HCT116 (cell line): ENCODE data around the gene CGNL1.

Experiments used
- EGR1 ChIP-seq: IDR thresholded peaks from 2 replicates; pipeline ENCODE4 v1.6.1; 2012; ENCODE audit warnings: low read depth
- EZH2 ChIP-seq: fragments of 200-600 bp; sonication (generic); IDR thresholded peaks from 2 replicates; pipeline ENCODE4 v1.6.1; 2017; ENCODE audit warnings: antibody characterized with exemption, mixed run types
- JUND ChIP-seq: IDR thresholded peaks from 2 replicates; pipeline ENCODE4 v1.6.1; 2012
- POLR2A ChIP-seq: IDR thresholded peaks from 2 replicates; pipeline ENCODE4 v1.7.0; 2011; ENCODE audit warnings: borderline replicate concordance; ENCODE audit not compliant: insufficient read depth, insufficient read length; ENCODE audit errors: extremely low read depth
- POLR2AphosphoS5 ChIP-seq: IDR thresholded peaks from 2 replicates; pipeline ENCODE4 v1.6.1; 2011; ENCODE audit warnings: mild to moderate bottlenecking, low read depth, low read length, moderate library complexity
- SIN3A ChIP-seq: IDR thresholded peaks from 2 replicates; pipeline ENCODE4 v1.6.1; 2012; ENCODE audit warnings: low read depth
- SP1 ChIP-seq: IDR thresholded peaks from 2 replicates; pipeline ENCODE4 v1.6.1; 2012; ENCODE audit warnings: low read depth
- YY1 ChIP-seq: IDR thresholded peaks from 2 replicates; pipeline ENCODE4 v1.6.1; 2011; ENCODE audit warnings: low read length, low read depth, moderate library complexity, mild to moderate bottlenecking; ENCODE audit not compliant: insufficient replicate concordance; ENCODE audit errors: extremely low read depth
- ZFX ChIP-seq: fragments of 450-650 bp; IDR thresholded peaks from 2 replicates; pipeline ENCODE4 v1.6.1; 2017
- TF ChIP-seq, protein P1 (sequence below), 3 experiments: fragments of 200-600 bp in 1 of 3; sonication (generic) in 1 of 3; IDR thresholded peaks in 2 of 3; conservative IDR thresholded peaks in 1 of 3; 2 replicates each; pipeline ENCODE4 v1.5.1; 2012 to 2017; ENCODE audit warnings: low read depth in 2 of 3, low read length in 2 of 3, antibody characterized with exemption in 1 of 3, borderline replicate concordance in 1 of 3, control low read depth in 1 of 3, mild to moderate bottlenecking in 1 of 3, mixed read lengths in 1 of 3, mixed run types in 1 of 3, moderate library complexity in 1 of 3; ENCODE audit not compliant: insufficient read depth in 1 of 3
- TF ChIP-seq, protein P2 (sequence below): IDR thresholded peaks from 2 replicates; pipeline ENCODE4 v1.6.1; 2011; ENCODE audit warnings: mild to moderate bottlenecking, low read length, moderate library complexity; ENCODE audit not compliant: insufficient replicate concordance; ENCODE audit errors: extremely low read depth
- TF ChIP-seq, protein P3 (sequence below): IDR thresholded peaks from 2 replicates; pipeline ENCODE4 v1.6.1; 2012
- TF ChIP-seq, protein P4 (sequence below): IDR thresholded peaks from 2 replicates; pipeline ENCODE4 v1.6.1; 2012; ENCODE audit warnings: low read depth

DNA sequence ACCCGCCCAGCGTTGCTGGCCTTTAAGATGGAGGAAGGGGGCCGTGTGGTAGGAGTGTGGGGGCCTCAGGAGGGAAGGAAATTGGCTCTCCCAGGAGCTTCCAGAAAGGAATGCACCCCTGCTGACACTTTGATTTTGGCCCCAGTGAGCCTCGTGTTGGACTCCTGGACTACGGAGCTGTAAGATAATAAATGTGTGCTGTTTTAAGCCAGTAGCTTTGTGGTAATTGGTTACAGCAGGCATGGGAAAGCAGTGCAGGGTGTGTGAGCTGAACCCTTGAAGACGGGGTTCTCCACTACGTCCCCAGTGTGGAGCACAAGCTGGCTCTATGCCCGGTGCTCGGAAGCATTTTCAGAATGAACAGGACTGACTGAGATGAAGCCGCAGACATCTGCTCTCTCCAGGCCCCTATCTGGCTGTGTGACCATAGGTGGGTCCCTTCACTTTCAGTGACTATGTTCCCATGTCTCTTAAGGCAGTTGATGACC, 22.9 kb upstream of the CGNL1 start:
- TF ChIP-seq, protein P1, sequence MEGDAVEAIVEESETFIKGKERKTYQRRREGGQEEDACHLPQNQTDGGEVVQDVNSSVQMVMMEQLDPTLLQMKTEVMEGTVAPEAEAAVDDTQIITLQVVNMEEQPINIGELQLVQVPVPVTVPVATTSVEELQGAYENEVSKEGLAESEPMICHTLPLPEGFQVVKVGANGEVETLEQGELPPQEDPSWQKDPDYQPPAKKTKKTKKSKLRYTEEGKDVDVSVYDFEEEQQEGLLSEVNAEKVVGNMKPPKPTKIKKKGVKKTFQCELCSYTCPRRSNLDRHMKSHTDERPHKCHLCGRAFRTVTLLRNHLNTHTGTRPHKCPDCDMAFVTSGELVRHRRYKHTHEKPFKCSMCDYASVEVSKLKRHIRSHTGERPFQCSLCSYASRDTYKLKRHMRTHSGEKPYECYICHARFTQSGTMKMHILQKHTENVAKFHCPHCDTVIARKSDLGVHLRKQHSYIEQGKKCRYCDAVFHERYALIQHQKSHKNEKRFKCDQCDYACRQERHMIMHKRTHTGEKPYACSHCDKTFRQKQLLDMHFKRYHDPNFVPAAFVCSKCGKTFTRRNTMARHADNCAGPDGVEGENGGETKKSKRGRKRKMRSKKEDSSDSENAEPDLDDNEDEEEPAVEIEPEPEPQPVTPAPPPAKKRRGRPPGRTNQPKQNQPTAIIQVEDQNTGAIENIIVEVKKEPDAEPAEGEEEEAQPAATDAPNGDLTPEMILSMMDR (IDR thresholded peaks at IDR 0.05 in 2 of 3, conservative IDR thresholded peaks at IDR 0.05 in 1 of 3; ENCODE audit: borderline replicate concordance in 1 of 3, insufficient read depth in 1 of 3, low read depth in 2 of 3, low read length in 2 of 3), result no peak
- no peak for TF ChIP-seq POLR2AphosphoS5
- no peak for TF ChIP-seq SIN3A
- TF ChIP-seq ZFX, result no peak
- TF ChIP-seq, protein P2, sequence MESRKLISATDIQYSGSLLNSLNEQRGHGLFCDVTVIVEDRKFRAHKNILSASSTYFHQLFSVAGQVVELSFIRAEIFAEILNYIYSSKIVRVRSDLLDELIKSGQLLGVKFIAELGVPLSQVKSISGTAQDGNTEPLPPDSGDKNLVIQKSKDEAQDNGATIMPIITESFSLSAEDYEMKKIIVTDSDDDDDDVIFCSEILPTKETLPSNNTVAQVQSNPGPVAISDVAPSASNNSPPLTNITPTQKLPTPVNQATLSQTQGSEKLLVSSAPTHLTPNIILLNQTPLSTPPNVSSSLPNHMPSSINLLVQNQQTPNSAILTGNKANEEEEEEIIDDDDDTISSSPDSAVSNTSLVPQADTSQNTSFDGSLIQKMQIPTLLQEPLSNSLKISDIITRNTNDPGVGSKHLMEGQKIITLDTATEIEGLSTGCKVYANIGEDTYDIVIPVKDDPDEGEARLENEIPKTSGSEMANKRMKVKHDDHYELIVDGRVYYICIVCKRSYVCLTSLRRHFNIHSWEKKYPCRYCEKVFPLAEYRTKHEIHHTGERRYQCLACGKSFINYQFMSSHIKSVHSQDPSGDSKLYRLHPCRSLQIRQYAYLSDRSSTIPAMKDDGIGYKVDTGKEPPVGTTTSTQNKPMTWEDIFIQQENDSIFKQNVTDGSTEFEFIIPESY, result no peak
- no peak for TF ChIP-seq EZH2
- TF ChIP-seq, protein P3, sequence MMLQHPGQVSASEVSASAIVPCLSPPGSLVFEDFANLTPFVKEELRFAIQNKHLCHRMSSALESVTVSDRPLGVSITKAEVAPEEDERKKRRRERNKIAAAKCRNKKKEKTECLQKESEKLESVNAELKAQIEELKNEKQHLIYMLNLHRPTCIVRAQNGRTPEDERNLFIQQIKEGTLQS, result no peak
- TF ChIP-seq POLR2A, result no peak
- no peak for TF ChIP-seq EGR1
- no peak for TF ChIP-seq JUND
- no peak for TF ChIP-seq SP1
- TF ChIP-seq, protein P4, sequence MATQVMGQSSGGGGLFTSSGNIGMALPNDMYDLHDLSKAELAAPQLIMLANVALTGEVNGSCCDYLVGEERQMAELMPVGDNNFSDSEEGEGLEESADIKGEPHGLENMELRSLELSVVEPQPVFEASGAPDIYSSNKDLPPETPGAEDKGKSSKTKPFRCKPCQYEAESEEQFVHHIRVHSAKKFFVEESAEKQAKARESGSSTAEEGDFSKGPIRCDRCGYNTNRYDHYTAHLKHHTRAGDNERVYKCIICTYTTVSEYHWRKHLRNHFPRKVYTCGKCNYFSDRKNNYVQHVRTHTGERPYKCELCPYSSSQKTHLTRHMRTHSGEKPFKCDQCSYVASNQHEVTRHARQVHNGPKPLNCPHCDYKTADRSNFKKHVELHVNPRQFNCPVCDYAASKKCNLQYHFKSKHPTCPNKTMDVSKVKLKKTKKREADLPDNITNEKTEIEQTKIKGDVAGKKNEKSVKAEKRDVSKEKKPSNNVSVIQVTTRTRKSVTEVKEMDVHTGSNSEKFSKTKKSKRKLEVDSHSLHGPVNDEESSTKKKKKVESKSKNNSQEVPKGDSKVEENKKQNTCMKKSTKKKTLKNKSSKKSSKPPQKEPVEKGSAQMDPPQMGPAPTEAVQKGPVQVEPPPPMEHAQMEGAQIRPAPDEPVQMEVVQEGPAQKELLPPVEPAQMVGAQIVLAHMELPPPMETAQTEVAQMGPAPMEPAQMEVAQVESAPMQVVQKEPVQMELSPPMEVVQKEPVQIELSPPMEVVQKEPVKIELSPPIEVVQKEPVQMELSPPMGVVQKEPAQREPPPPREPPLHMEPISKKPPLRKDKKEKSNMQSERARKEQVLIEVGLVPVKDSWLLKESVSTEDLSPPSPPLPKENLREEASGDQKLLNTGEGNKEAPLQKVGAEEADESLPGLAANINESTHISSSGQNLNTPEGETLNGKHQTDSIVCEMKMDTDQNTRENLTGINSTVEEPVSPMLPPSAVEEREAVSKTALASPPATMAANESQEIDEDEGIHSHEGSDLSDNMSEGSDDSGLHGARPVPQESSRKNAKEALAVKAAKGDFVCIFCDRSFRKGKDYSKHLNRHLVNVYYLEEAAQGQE, result no peak
- TF ChIP-seq YY1, result no peak
